HG03135 (cell line): ENCODE measurements around the gene SYT11.
"Not testable (repeated sequence)": the region's sequence is repeated elsewhere in the genome, so short reads cannot be mapped to it uniquely, and the experiment has no call there.

ENCODE experiments used
- ATAC-seq: cut with Tn5 transposase; IDR thresholded peaks from one replicate; pipeline ENCODE4 v1.9.1; 2021; ENCODE audit warnings: mild to moderate bottlenecking, moderate library complexity; ENCODE audit not compliant: unreplicated experiment

SYT11 gene

GRCh38 chr1:155859881-155860871 is 809 bp downstream of the SYT11 start:
- ATAC-seq, result no peak

DNA sequence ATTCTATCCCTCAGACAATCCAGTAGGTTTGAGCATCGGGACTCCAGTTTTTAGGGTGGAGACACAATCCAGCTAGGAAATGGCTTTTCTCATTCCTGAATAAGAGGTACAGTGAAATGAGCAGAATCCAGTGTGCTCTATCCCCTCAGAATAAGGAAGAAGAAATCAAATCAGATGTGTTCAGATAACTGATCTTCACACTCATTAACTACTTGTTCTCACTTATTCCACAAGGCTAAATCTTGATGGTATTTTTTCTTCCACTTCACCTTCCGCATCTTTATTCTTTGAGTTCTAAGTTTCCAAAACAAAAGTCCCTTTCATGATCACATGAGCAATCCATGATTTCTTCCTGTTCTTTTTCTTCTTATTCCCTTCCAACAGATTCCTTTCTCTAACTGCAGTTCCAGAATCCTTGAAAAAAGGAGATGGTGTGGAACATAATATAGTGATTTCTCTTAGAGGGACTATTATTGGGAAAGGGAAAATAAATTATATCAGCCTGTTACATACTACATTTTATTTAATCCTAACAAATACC is 1.7 kb downstream of the SYT11 start:
- ATAC-seq, result no peak

- no peak for ATAC-seq
Measured at GRCh38 chr1:155861896-155862295, 2.5 kb downstream of the SYT11 start.

GRCh38 chr1:155864393-155864792 is 5.0 kb downstream of the SYT11 start:
- ATAC-seq, result no peak

- ATAC-seq, result no peak
Measured at GRCh38 chr1:155867766-155868165, 8.4 kb downstream of the SYT11 start.

DNA sequence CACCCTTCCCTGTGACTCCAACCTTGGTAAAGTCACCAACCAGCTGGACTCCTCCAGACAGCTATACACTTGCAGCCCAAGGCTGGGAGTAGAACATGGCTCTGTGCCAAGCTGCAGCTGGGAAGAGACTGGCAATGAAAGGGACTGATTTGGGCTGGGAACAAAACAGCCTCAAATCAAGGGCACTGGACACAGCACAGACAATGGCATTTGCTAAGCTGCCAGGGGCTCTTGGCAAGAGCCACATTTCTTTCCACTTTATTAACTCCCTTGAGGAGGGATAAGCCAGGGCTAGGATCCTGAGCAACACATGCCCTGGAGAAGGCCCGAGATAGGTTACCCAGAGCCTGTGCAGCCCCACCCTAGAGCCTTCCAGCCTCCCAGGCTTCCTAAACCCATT is 12.0 kb downstream of the SYT11 start:
- no peak for ATAC-seq

- no peak for ATAC-seq
Measured at GRCh38 chr1:155872527-155872926, 13.2 kb downstream of the SYT11 start.

GRCh38 chr1:155873860-155874259 is 14.5 kb downstream of the SYT11 start:
- ATAC-seq, result no peak

- ATAC-seq, result no peak
Measured at GRCh38 chr1:155877945-155878344, 18.6 kb downstream of the SYT11 start.

GRCh38 chr1:155880251-155880650 is 20.9 kb downstream of the SYT11 start:
- ATAC-seq, result no peak

DNA sequence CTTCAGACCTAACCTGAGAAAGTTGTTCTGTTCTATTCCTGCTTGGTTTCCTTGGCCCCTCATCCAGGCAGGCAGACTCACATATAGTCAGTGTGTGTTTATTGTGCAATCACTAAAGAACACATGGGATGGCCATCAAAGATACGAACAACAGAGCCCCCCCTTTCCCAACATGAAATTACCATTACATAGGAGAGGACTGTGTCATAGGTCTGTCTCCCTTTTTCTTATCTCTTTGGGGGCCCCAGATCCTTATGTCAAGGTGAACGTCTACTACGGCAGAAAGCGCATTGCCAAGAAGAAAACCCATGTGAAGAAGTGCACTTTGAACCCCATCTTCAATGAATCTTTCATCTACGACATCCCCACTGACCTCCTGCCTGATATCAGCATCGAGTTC is 21.6 kb downstream of the SYT11 start:
- no peak for ATAC-seq

GRCh38 chr1:155882235-155882634 is 22.9 kb downstream of the SYT11 start:
- ATAC-seq, result no peak

GRCh38 chr1:155882766-155883165 is 23.4 kb downstream of the SYT11 start:
- ATAC-seq, result no peak

GRCh38 chr1:155884031-155884960 is 24.9 kb downstream of the SYT11 start:
- no peak for ATAC-seq

- ATAC-seq, result no peak
Measured at GRCh38 chr1:155884982-155885381, 25.6 kb downstream of the SYT11 start.

- no peak for ATAC-seq
Measured at GRCh38 chr1:155888481-155888880, 29.1 kb downstream of the SYT11 start.

DNA sequence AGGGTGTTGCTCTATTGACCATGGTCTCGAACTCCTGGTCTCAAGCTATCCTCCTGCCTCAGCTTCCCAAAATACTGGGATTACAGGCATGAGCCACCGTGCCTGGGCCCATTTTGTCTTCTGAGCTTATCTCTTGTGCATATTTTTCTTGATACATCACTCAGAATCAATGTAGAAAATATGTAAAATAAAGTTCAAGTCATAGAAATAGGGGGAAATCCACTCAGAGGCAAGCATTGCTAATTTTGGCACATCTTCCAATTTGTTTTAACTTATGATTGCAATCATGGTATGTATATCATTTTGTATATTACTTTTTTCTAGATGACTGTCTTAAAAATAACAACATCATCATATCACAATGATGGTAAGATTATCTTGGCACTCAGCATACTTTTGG is 30.2 kb downstream of the SYT11 start:
- no peak for ATAC-seq

DNA sequence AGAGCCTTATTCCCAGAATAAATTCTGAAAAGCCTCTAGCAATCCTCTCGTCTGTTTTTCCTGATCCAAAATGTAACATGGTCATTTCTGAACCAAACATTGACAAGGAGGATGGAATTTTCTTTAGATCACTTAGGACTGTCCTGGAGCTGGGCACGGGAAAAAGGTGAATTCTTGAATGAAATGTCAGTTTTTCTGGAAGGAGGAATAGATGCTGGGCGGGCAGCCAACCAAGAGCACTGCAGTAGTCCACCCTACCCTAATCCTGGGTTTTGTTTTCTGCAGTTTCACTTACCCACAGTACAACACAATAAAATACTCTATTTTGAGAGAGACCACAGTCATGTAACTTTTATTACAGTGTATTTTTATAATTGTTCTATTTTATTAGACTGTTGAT is 30.9 kb downstream of the SYT11 start:
- ATAC-seq, result no peak

DNA sequence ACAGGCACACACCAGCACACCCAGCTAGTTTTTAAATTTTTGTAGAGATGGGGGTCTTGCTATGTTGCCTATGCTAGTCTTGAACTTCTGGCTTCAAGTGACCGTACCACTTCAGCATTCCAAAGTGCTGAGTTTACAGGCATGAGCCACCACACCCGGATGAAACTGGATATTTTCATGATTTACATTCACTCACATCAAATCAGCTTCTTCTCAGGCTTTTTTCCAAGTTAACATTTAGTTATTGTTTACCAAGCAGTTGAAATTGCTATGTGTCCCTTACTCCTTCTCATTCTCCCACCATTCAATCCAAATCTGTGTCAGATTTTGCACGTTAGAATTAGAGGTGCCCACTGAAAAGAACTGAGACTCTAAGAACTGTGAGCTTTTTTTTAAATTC is 33.4 kb downstream of the SYT11 start:
- ATAC-seq, result no peak

GRCh38 chr1:155893389-155894142 is 34.2 kb downstream of the SYT11 start:
- no peak for ATAC-seq

- not testable (repeated sequence) for ATAC-seq
Measured at GRCh38 chr1:155895617-155896016, 36.2 kb downstream of the SYT11 start.
